ENCODE measurements around the gene RANBP3.

DNA sequence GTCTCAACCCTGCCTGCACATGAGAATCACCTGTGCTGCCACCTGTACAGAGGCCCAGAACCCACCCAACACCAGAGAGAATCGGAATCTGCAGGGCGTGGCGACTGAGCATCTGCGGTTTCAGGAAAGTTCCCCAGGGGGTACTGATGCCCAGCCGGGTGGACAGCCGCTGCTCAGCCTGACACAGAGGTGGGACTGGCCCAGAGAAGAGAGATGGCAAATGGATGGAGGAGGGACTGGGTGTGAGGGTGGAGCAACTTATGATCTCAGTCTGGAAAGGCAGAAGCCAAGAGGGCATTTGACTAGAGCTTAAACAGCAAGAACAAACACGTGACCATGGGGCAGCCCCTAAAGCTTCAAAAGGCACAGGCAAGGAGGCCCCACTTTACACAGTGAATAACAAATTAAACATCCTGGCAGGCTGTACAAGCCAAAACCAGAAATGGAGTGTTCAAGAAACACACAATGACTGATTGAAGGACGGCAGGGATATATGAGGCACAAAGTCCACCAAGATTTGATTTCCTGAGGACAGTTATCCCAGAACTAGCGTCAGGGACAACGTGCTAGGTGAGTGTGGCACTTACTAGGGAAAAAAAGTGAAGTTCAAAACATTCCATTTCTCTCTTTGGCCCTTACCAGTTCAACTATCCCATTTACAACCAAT, 3.1 kb downstream of the RANBP3 start:
- TF ChIP-seq, protein P1, sequence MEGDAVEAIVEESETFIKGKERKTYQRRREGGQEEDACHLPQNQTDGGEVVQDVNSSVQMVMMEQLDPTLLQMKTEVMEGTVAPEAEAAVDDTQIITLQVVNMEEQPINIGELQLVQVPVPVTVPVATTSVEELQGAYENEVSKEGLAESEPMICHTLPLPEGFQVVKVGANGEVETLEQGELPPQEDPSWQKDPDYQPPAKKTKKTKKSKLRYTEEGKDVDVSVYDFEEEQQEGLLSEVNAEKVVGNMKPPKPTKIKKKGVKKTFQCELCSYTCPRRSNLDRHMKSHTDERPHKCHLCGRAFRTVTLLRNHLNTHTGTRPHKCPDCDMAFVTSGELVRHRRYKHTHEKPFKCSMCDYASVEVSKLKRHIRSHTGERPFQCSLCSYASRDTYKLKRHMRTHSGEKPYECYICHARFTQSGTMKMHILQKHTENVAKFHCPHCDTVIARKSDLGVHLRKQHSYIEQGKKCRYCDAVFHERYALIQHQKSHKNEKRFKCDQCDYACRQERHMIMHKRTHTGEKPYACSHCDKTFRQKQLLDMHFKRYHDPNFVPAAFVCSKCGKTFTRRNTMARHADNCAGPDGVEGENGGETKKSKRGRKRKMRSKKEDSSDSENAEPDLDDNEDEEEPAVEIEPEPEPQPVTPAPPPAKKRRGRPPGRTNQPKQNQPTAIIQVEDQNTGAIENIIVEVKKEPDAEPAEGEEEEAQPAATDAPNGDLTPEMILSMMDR (tag by site-specific recombination; IDR thresholded peaks at IDR 0.05), result no peak
- TF ChIP-seq TCF7L2 (IDR thresholded peaks at IDR 0.05; ENCODE audit: borderline replicate concordance, low read depth, low read length), result no peak
- TF ChIP-seq RBAK (tag by site-specific recombination; IDR thresholded peaks at IDR 0.05), result no peak
- TF ChIP-seq YY1 (tag by site-specific recombination; IDR thresholded peaks at IDR 0.05), result no peak
- TF ChIP-seq ZNF174 (tag by site-specific recombination; IDR thresholded peaks at IDR 0.05), result no peak
- no peak for TF ChIP-seq ZNF146 (tag by site-specific recombination; IDR thresholded peaks at IDR 0.05)
- TF ChIP-seq ZFP69B (tag by site-specific recombination; IDR thresholded peaks at IDR 0.05), result peak; percentile 76; the same call in 1 of the 2 replicates
